ENCODE measurements around the gene SAP25.
A peak's percentile ranks its signal among the peaks of the same experiment; 100 is the strongest.
"Not testable (repeated sequence)": the region's sequence is repeated elsewhere in the genome, so short reads cannot be mapped to it uniquely, and the experiment has no call there.

Gene SAP25

GRCh38 chr7:100540073-100540723 is 33.5 kb downstream of the SAP25 start:
- FAIRE-seq (no peak), DNase-seq (ENCODE audit: insufficient read length, low spot score) (no peak)

- no peak for DNase-seq (ENCODE audit: insufficient read length, low spot score)
- no peak for FAIRE-seq
Measured at GRCh38 chr7:100539436-100540006, 34.2 kb downstream of the SAP25 start.

GRCh38 chr7:100538654-100539435 is 34.9 kb downstream of the SAP25 start, which contains the start of gene AGFG2:
Gene AGFG2, plus strand, starts transcription at chr7:100539203. Its CDS starts 144 bp downstream, at chr7:100539347.
- peak; percentile 94 for DNase-seq (ENCODE audit: insufficient read length, low spot score)
- peak; percentile 82 for FAIRE-seq

- FAIRE-seq = no peak
Measured at GRCh38 chr7:100538348-100538653, 35.4 kb downstream of the SAP25 start.

GRCh38 chr7:100536695-100537094 is 37.0 kb downstream of the SAP25 start:
- FAIRE-seq; DNase-seq (ENCODE audit: insufficient read length, low spot score): not testable (repeated sequence)

More at GRCh38 chr7:100538348-100538653, 35.4 kb downstream of the SAP25 start:
- DNase-seq (ENCODE audit: insufficient read length, low spot score) = no peak

- not testable (repeated sequence) for DNase-seq (ENCODE audit: insufficient read length, low spot score); FAIRE-seq
Measured at GRCh38 chr7:100535982-100536381, 37.7 kb downstream of the SAP25 start.

GRCh38 chr7:100532165-100533022 is 41.3 kb downstream of the SAP25 start:
- no peak for FAIRE-seq

GRCh38 chr7:100528108-100528866 is 45.4 kb downstream of the SAP25 start:
- not testable (repeated sequence) for FAIRE-seq; DNase-seq (ENCODE audit: insufficient read length, low spot score)

More at GRCh38 chr7:100532165-100533022, 41.3 kb downstream of the SAP25 start:
- DNase-seq (ENCODE audit: insufficient read length, low spot score) = no peak

- not testable (repeated sequence) for DNase-seq (ENCODE audit: insufficient read length, low spot score); FAIRE-seq
Measured at GRCh38 chr7:100523192-100523591, 50.5 kb downstream of the SAP25 start.

Data from HTR-8/SVneo (cell line).